Mesothelial cell of epicardium (in vitro differentiated cells): ENCODE results near the gene ALDH1A2. TPM values are rescaled to one million over a fixed set of nuclear protein-coding genes. Genes with fewer than 3 reads are reported as not detected.
A peak's percentile ranks its signal among the peaks of the same experiment; 100 is the strongest.

ENCODE experiments used
- DNase-seq, 2 experiments: peaks; one replicate each; pipeline ENCODE4 v3.0.0; 2021; ENCODE audit warnings: low spot score in 2 of 2; ENCODE audit not compliant: unreplicated experiment in 2 of 2
- H3K27ac Mint-ChIP-seq: 2 replicates; pipeline ENCODE4 v1.8.0; 2021; ENCODE audit warnings: mixed read lengths
- H3K27me3 Mint-ChIP-seq: 2 replicates; pipeline ENCODE4 v1.8.0; 2021; ENCODE audit warnings: low read depth, mixed read lengths
- H3K36me3 Mint-ChIP-seq: 2 replicates; pipeline ENCODE4 v1.8.0; 2021; ENCODE audit warnings: mixed read lengths
- H3K4me1 Mint-ChIP-seq: 2 replicates; pipeline ENCODE4 v1.8.0; 2021; ENCODE audit warnings: mixed read lengths
- H3K4me3 Mint-ChIP-seq: 2 replicates; pipeline ENCODE4 v1.8.0; 2021; ENCODE audit warnings: mild to moderate bottlenecking, moderate library complexity, mixed read lengths
- H3K9me3 Mint-ChIP-seq: 2 replicates; pipeline ENCODE4 v1.8.0; 2021; ENCODE audit warnings: mixed read lengths
- CTCF ChIP-seq: fragments of 200-600 bp; sonication (generic); IDR thresholded peaks from one replicate; pipeline ENCODE4 v1.5.0; 2021; ENCODE audit warnings: antibody characterized with exemption; ENCODE audit not compliant: unreplicated experiment
- total RNA-seq: library from RNA; stranded (reverse); gene quantifications from 3 replicates; pipeline ENCODE4 v1.2.1, GENCODE V29; 2021

ALDH1A2 gene
- total RNA-seq, 1 donor from 2014 or later: 26.2 TPM

- no peaks in the 10 kb centered on the region for H3K9me3 Mint-ChIP-seq
- no peak overlapping the region for H3K4me3 Mint-ChIP-seq
- DNase-seq: no peak
- H3K36me3 Mint-ChIP-seq: no peaks in the 10 kb centered on the region
- H3K4me1 Mint-ChIP-seq: peaks cover 7% of the 10 kb centered on the region
- H3K27me3 Mint-ChIP-seq: no peaks in the 10 kb centered on the region
- H3K27ac Mint-ChIP-seq: no peak overlapping the region
- TF ChIP-seq CTCF: no peak
Observed at GRCh38 chr15:58078591-58078990, 13.1 kb upstream of the ALDH1A2 start.

GRCh38 chr15:58077427-58077826 is 11.9 kb upstream of the ALDH1A2 start:
- Mint-ChIP-seq H3K27me3 (peaks cover 5% of the 10 kb centered on the region), H3K36me3 (no peaks in the 10 kb centered on the region)
- no peak for TF ChIP-seq CTCF

GRCh38 chr15:58074452-58074851 is 8.9 kb upstream of the ALDH1A2 start:
- Mint-ChIP-seq H3K27me3 (peaks cover 26% of the 10 kb centered on the region), H3K27ac (no peak overlapping the region), H3K9me3 (no peaks in the 10 kb centered on the region), H3K36me3 (no peaks in the 10 kb centered on the region), H3K4me3 (no peak overlapping the region), H3K4me1 (peaks cover 17% of the 10 kb centered on the region)
- TF ChIP-seq CTCF: no peak
- no peak for DNase-seq

More at GRCh38 chr15:58077427-58077826, 11.9 kb upstream of the ALDH1A2 start:
- Mint-ChIP-seq H3K9me3 (no peaks in the 10 kb centered on the region), H3K4me1 (peaks cover 10% of the 10 kb centered on the region), H3K27ac (no peak overlapping the region), H3K4me3 (no peak overlapping the region)
- DNase-seq: no peak

GRCh38 chr15:58070801-58071418 is 5.4 kb upstream of the ALDH1A2 start:
- H3K4me1 Mint-ChIP-seq: peaks cover 20% of the 10 kb centered on the region
- TF ChIP-seq CTCF: peak; percentile 99
- no peak overlapping the region for H3K27ac Mint-ChIP-seq
- no peak overlapping the region for H3K4me3 Mint-ChIP-seq
- peaks cover 52% of the 10 kb centered on the region for H3K27me3 Mint-ChIP-seq
- peak; percentile 33 to 81 for DNase-seq
- no peaks in the 10 kb centered on the region for H3K9me3 Mint-ChIP-seq
- no peaks in the 10 kb centered on the region for H3K36me3 Mint-ChIP-seq

GRCh38 chr15:58069008-58069407 is 3.5 kb upstream of the ALDH1A2 start:
- Mint-ChIP-seq H3K9me3 (no peaks in the 10 kb centered on the region), H3K4me1 (peaks cover 22% of the 10 kb centered on the region), H3K36me3 (no peaks in the 10 kb centered on the region), H3K4me3 (no peak overlapping the region), H3K27me3 (peaks cover 68% of the 10 kb centered on the region), H3K27ac (no peak overlapping the region)
- no peak for TF ChIP-seq CTCF
- DNase-seq: no peak
